ENCODE measurements around the gene LIN7B. TPM values are rescaled to one million over a fixed set of nuclear protein-coding genes. Genes with fewer than 3 reads are reported as not detected.
"Not testable (repeated sequence)": the region's sequence is repeated elsewhere in the genome, so short reads cannot be mapped to it uniquely, and the experiment has no call there.

The LIN7B gene
- total RNA-seq, 2 donors from 2014 or later, result 11.8 to 14.6 TPM

- intact Hi-C loops (cut with DNase I), result no loop called here
- peak overlapping the region; percentile 7 for H3K4me3 ChIP-seq
- peak overlapping the region in 1 of 2 donors; percentile 66 for H3K9ac ChIP-seq (ENCODE audit: low read depth in 2 of 2, low read length in 2 of 2)
- peak; percentile 91 for DNase-seq
- no peaks in the 10 kb centered on the region for H3K27me3 ChIP-seq
- peak overlapping the region; percentile 74 for H3K27ac ChIP-seq
- TF ChIP-seq, protein P1, sequence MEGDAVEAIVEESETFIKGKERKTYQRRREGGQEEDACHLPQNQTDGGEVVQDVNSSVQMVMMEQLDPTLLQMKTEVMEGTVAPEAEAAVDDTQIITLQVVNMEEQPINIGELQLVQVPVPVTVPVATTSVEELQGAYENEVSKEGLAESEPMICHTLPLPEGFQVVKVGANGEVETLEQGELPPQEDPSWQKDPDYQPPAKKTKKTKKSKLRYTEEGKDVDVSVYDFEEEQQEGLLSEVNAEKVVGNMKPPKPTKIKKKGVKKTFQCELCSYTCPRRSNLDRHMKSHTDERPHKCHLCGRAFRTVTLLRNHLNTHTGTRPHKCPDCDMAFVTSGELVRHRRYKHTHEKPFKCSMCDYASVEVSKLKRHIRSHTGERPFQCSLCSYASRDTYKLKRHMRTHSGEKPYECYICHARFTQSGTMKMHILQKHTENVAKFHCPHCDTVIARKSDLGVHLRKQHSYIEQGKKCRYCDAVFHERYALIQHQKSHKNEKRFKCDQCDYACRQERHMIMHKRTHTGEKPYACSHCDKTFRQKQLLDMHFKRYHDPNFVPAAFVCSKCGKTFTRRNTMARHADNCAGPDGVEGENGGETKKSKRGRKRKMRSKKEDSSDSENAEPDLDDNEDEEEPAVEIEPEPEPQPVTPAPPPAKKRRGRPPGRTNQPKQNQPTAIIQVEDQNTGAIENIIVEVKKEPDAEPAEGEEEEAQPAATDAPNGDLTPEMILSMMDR (IDR thresholded peaks at IDR 0.05), result no peak
- H3K9me3 ChIP-seq, result no peaks in the 10 kb centered on the region
- peaks cover 2% of the 10 kb centered on the region for H3K4me1 ChIP-seq
- H3K36me3 ChIP-seq, result no peaks in the 10 kb centered on the region
Observed at GRCh38 chr19:49125025-49125731, 11.0 kb downstream of the LIN7B start.

GRCh38 chr19:49126575-49126974, 12.4 kb downstream of the LIN7B start:
- no peak overlapping the region for H3K4me3 ChIP-seq
- no peaks in the 10 kb centered on the region for H3K27me3 ChIP-seq
- H3K9ac ChIP-seq (ENCODE audit: low read depth in 2 of 2, low read length in 2 of 2), result peak overlapping the region in 1 of 2 donors; percentile 6
- intact Hi-C loops (cut with DNase I), result no loop called here
- TF ChIP-seq, protein P1 (IDR thresholded peaks at IDR 0.05), result no peak
- no peaks in the 10 kb centered on the region for H3K36me3 ChIP-seq
- H3K27ac ChIP-seq, result no peak overlapping the region
- H3K9me3 ChIP-seq, result no peaks in the 10 kb centered on the region
- no peak for DNase-seq
- no peaks in the 10 kb centered on the region for H3K4me1 ChIP-seq

- DNase-seq; H3K9me3 ChIP-seq; H3K27me3 ChIP-seq; intact Hi-C loops (cut with DNase I); H3K4me1 ChIP-seq; H3K36me3 ChIP-seq: not testable (repeated sequence)
- H3K9ac ChIP-seq (ENCODE audit: low read depth in 2 of 2, low read length in 2 of 2), result peak overlapping the region in 1 of 2 donors; percentile 40
- peak overlapping the region; percentile 12 for H3K4me3 ChIP-seq
- H3K27ac ChIP-seq, result peak overlapping the region; percentile 54
Observed at GRCh38 chr19:49127225-49127624, 13.1 kb downstream of the LIN7B start.

DNA sequence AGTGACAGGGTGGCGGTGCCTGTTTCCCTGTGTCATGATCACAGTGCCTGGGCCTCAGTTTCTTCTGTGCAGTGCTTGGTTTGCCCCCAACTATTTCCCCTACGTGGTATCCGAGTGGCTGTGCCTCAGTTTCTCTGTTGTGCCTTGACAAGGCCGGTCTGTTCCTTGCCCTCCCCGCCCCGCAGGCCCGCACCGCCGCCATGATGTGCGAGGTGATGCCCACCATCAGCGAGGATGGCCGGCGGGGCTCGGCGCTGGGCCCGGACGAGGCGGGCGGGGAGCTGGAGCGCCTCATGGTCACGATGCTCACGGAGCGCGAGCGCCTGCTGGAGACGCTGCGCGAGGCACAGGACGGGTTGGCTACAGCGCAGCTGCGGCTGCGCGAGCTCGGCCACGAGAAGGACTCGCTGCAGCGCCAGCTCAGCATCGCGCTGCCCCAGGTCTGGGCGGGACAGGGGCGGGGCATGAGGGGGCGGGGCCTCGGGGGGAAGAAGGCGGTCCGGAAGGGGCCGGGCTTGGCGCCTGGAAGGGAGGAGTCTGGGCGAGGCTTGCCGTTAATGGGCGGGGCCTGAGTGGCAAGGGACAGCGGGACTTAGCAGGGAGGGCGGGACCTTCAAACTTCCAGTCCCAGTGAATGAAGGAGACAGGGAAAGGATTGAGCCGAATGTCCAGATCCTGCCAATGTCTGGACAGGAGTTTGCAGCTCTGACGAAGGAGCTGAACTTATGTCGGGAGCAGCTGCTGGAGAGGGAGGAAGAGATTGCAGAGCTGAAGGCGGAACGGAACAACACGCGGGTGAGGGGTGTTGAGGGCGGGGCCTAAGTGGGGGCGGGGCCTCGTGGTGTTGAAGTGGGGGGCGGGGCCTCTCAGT, 13.7 kb downstream of the LIN7B start:
- TF ChIP-seq, protein P1 (IDR thresholded peaks at IDR 0.05), result peak; percentile 15
- Histone ChIP-seq H3K4me3 (peak overlapping the region; percentile 25), H3K9ac (ENCODE audit: low read depth in 2 of 2, low read length in 2 of 2) (peak overlapping the region in 1 of 2 donors; percentile 40)

GRCh38 chr19:49128545-49129237, 14.5 kb downstream of the LIN7B start:
- Histone ChIP-seq H3K4me3 (peak overlapping the region; percentile 25), H3K9me3 (no peaks in the 10 kb centered on the region), H3K4me1 (no peaks in the 10 kb centered on the region), H3K27ac (no peak overlapping the region), H3K27me3 (no peaks in the 10 kb centered on the region), H3K36me3 (no peaks in the 10 kb centered on the region), H3K9ac (ENCODE audit: low read depth in 2 of 2, low read length in 2 of 2) (peak overlapping the region in 1 of 2 donors; percentile 70)
- TF ChIP-seq, protein P1 (IDR thresholded peaks at IDR 0.05), result no peak
- DNase-seq, result no peak
- intact Hi-C loops (cut with DNase I), result no loop called here

More for the DNA sequence above, 13.7 kb downstream of the LIN7B start:
- intact Hi-C loops (cut with DNase I), result no loop called here
- no peaks in the 10 kb centered on the region for H3K36me3 ChIP-seq
- peak overlapping the region; percentile 54 for H3K27ac ChIP-seq
- DNase-seq, result peak; percentile 98
- H3K27me3 ChIP-seq, result no peaks in the 10 kb centered on the region
- no peaks in the 10 kb centered on the region for H3K9me3 ChIP-seq
- H3K4me1 ChIP-seq, result no peaks in the 10 kb centered on the region
